Prostate gland (tissue), 2 donors: Measurements from ENCODE around the gene NYAP2.

Source experiments
- POLR2A ChIP-seq: fragments of 450-650 bp; IDR thresholded peaks from one replicate; pipeline ENCODE4 v1.6.1; 2016; ENCODE audit warnings: antibody characterized with exemption, mild to moderate bottlenecking
- POLR2AphosphoS5 ChIP-seq: sonication (generic); formaldehyde crosslinking; IDR thresholded peaks from one replicate; pipeline ENCODE4 v1.6.1; 2017; ENCODE audit warnings: antibody characterized with exemption
- TF ChIP-seq, protein P1 (sequence below), 4 experiments: fragments of 200-600 bp in 2 of 4; fragments of 450-650 bp in 2 of 4; sonication (generic) in 2 of 4; IDR thresholded peaks; 1 replicate in 3 of 4; 2 replicates in 1 of 4; pipeline ENCODE4 v1.5.1; 2016 to 2019; ENCODE audit warnings: antibody characterized with exemption in 4 of 4, mild to moderate bottlenecking in 2 of 4, moderate library complexity in 2 of 4

DNA sequence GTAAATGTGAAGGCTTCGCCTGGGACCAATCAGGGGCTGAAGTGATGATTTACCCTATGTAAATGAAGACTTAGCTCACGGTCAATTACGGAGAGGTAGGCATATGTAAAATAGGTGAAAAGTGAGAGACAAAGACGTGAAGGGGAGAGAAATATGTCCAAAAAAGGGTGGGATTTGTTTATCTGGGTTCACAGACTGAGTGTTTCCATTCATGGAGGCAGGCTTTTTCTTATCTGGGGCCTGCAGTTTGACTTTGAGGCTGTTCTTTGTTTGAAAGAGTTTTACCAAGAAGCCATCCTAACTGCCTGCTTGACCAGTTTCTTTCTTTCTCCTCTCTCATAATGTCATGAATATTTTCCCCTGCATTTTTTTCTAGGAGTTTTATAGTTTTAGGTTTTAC is 202.7 kb downstream of the NYAP2 start:
- TF ChIP-seq, protein P1, sequence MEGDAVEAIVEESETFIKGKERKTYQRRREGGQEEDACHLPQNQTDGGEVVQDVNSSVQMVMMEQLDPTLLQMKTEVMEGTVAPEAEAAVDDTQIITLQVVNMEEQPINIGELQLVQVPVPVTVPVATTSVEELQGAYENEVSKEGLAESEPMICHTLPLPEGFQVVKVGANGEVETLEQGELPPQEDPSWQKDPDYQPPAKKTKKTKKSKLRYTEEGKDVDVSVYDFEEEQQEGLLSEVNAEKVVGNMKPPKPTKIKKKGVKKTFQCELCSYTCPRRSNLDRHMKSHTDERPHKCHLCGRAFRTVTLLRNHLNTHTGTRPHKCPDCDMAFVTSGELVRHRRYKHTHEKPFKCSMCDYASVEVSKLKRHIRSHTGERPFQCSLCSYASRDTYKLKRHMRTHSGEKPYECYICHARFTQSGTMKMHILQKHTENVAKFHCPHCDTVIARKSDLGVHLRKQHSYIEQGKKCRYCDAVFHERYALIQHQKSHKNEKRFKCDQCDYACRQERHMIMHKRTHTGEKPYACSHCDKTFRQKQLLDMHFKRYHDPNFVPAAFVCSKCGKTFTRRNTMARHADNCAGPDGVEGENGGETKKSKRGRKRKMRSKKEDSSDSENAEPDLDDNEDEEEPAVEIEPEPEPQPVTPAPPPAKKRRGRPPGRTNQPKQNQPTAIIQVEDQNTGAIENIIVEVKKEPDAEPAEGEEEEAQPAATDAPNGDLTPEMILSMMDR (IDR thresholded peaks at IDR 0.05): no peak
- TF ChIP-seq POLR2AphosphoS5 (no peak), POLR2A (no peak)
